Tibial nerve (tissue), 4 donors: ENCODE data around the gene IL27RA. TPM values are rescaled to one million over a fixed set of nuclear protein-coding genes. Genes with fewer than 3 reads are reported as not detected.

Experiments used
- DNase-seq, 2 donors: peaks; one replicate each; pipeline ENCODE4 v3.0.0-alpha.2; 2019; ENCODE audit warnings: low spot score in 2 of 2
- H3K27ac ChIP-seq, 4 donors: fragments of 200-600 bp; sonication (generic) in 3 of 4; one replicate each; pipeline ENCODE4 v1.5.1; 2017 to 2019; ENCODE audit warnings: mild to moderate bottlenecking in 1 of 4
- H3K27me3 ChIP-seq, 2 donors: fragments of 200-600 bp; sonication (generic) in 1 of 2; one replicate each; pipeline versions ENCODE4 v1.5.1 to v1.6.0; 2017 to 2019
- H3K36me3 ChIP-seq, 3 donors: fragments of 200-600 bp; sonication (generic); one replicate each; pipeline ENCODE4 v1.5.1; 2018 to 2019
- H3K4me1 ChIP-seq, 4 donors: fragments of 200-600 bp; sonication (generic) in 3 of 4; one replicate each; pipeline ENCODE4 v1.5.1; 2017 to 2019
- H3K4me3 ChIP-seq, 4 donors: fragments of 200-600 bp; sonication (generic) in 3 of 4; one replicate each; pipeline ENCODE4 v1.5.1; 2017 to 2019; ENCODE audit warnings: mild to moderate bottlenecking in 1 of 4, moderate library complexity in 1 of 4
- H3K9me3 ChIP-seq, 4 donors: fragments of 200-600 bp; sonication (generic) in 3 of 4; one replicate each; pipeline ENCODE4 v1.5.1; 2017 to 2019
- CTCF ChIP-seq, 5 experiments: fragments of 200-600 bp in 3 of 5; fragments of 450-650 bp in 2 of 5; sonication (generic) in 3 of 5; IDR thresholded peaks; one replicate each; pipeline ENCODE4 v1.5.1; 2016 to 2019; ENCODE audit warnings: antibody characterized with exemption in 5 of 5, mild to moderate bottlenecking in 3 of 5, moderate library complexity in 2 of 5
- EP300 ChIP-seq, 2 donors: sonication (generic); formaldehyde crosslinking; IDR thresholded peaks; one replicate each; pipeline ENCODE4 v1.6.1; 2017; ENCODE audit warnings: antibody characterized with exemption in 2 of 2, mild to moderate bottlenecking in 1 of 2
- POLR2A ChIP-seq, 2 donors: fragments of 450-650 bp; IDR thresholded peaks; one replicate each; pipeline ENCODE4 v1.6.1; 2017; ENCODE audit warnings: antibody characterized with exemption in 2 of 2, mild to moderate bottlenecking in 2 of 2, moderate library complexity in 2 of 2
- WGBS, 2 donors: methylation state at CpG; one replicate each; pipeline ENCODE4 v1.1.5; 2018; 5-methylcytosine and 5-hydroxymethylcytosine counted together
- total RNA-seq, 4 donors: library from RNA; depleted of rRNA; stranded (reverse); fragments of >200 nt; gene quantifications; one replicate each; pipeline ENCODE4 v1.1.0, GENCODE V29; 2016

The IL27RA gene
- total RNA-seq, 4 donors from 2014 or later: 2.4 to 3.5 (median 3.0) TPM

DNA sequence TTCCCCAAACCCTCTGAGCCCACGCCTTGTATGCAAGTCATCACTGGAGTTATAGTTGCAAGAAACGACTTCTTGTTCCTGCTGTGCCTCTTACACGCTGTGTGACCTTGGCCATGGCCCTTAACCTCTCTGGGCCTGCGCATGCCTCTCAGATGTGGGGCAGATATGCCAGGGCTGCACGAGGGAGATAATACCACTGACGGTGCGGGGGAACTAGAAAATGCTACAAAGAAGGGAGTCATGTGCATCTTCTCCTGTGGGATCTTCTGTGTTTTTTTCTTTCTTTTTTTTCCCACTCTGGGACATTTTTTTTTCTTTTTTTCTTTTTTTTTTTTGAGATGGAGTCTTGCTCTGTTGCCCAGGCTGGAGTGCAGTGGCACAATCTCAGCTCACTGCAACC lies 63.3 kb downstream of the IL27RA start:
- peaks cover 0 to 55% (median 0%) of the 10 kb centered on the region in 3 donors for H3K36me3 ChIP-seq

GRCh38 chr19:14096272-14096992 lies 64.9 kb downstream of the IL27RA start:
- H3K4me1 ChIP-seq: peaks cover 0 to 8% (median 6%) of the 10 kb centered on the region in 4 donors
- H3K9me3 ChIP-seq: peaks cover 0 to 11% (median 3%) of the 10 kb centered on the region in 4 donors
- 92 to 97% methylated on average over 8 to 11 of the region's 11 CpGs for WGBS, 2 donors
- H3K27me3 ChIP-seq: no peaks in the 10 kb centered on the region
- peaks cover 0 to 71% (median 9%) of the 10 kb centered on the region in 3 donors for H3K36me3 ChIP-seq
- DNase-seq: no peak
- no peak overlapping the region for H3K27ac ChIP-seq
- no peak overlapping the region for H3K4me3 ChIP-seq
- no peak for TF ChIP-seq CTCF (IDR thresholded peaks at IDR 0.05)
- no peak for TF ChIP-seq EP300 (IDR thresholded peaks at IDR 0.05)
- TF ChIP-seq POLR2A (IDR thresholded peaks at IDR 0.05): no peak

More for the DNA sequence above, 63.3 kb downstream of the IL27RA start:
- Histone ChIP-seq H3K9me3 (peaks cover 0 to 11% (median 3%) of the 10 kb centered on the region in 4 donors), H3K4me3 (no peak overlapping the region), H3K27me3 (no peaks in the 10 kb centered on the region), H3K27ac (no peak overlapping the region), H3K4me1 (peaks cover 0 to 10% (median 6%) of the 10 kb centered on the region in 4 donors)
- no peak for DNase-seq
- TF ChIP-seq POLR2A (IDR thresholded peaks at IDR 0.05) (no peak), CTCF (IDR thresholded peaks at IDR 0.05) (no peak), EP300 (IDR thresholded peaks at IDR 0.05) (no peak)
- WGBS, 2 donors: 55 to 63% methylated on average over 7 of the region's 7 CpGs

- no peaks in the 10 kb centered on the region for H3K27me3 ChIP-seq
- peaks cover 0 to 11% (median 3%) of the 10 kb centered on the region in 4 donors for H3K9me3 ChIP-seq
- TF ChIP-seq POLR2A (IDR thresholded peaks at IDR 0.05) (no peak), CTCF (IDR thresholded peaks at IDR 0.05) (peak in 1 of 5 experiments; percentile 5), EP300 (IDR thresholded peaks at IDR 0.05) (no peak)
- no peak for DNase-seq
- H3K4me3 ChIP-seq: no peak overlapping the region
- H3K27ac ChIP-seq: no peak overlapping the region
- H3K4me1 ChIP-seq: peaks cover 0 to 7% (median 0%) of the 10 kb centered on the region in 4 donors
- 71 to 81% methylated on average over 21 of the region's 21 CpGs for WGBS, 2 donors
- peaks cover 0 to 83% (median 11%) of the 10 kb centered on the region in 3 donors for H3K36me3 ChIP-seq
These were observed 66.1 kb downstream of the IL27RA start for GRCh38 chr19:14097532-14098151.

- no peaks in the 10 kb centered on the region for H3K9me3 ChIP-seq
- WGBS, 2 donors: 94 to 95% methylated on average over 6 of the region's 6 CpGs
- no peak overlapping the region for H3K4me3 ChIP-seq
- no peaks in the 10 kb centered on the region for H3K27me3 ChIP-seq
- peaks cover 0 to 7% (median 0%) of the 10 kb centered on the region in 4 donors for H3K4me1 ChIP-seq
- H3K36me3 ChIP-seq: peaks cover under 1 to 97% (median 11%) of the 10 kb centered on the region in 3 donors
- no peak for DNase-seq
- TF ChIP-seq CTCF (IDR thresholded peaks at IDR 0.05): no peak
- no peak for TF ChIP-seq POLR2A (IDR thresholded peaks at IDR 0.05)
- no peak for TF ChIP-seq EP300 (IDR thresholded peaks at IDR 0.05)
- H3K27ac ChIP-seq: no peak overlapping the region
These were observed 69.5 kb downstream of the IL27RA start for GRCh38 chr19:14101003-14101545.
